Mesenchymal stem cell (in vitro differentiated cells and primary cell): ENCODE data around the gene ITGB2.

ENCODE experiments used
- DNase-seq: peaks from one replicate; pipeline ENCODE4 v3.0.0-alpha.2; 2013
- H2AFZ ChIP-seq: one replicate; pipeline ENCODE4 v1.6.1; 2013; ENCODE audit warnings: low read depth, mild to moderate bottlenecking, control low read depth, inconsistent platforms, low read length, moderate library complexity
- H2AK5ac ChIP-seq: 2 replicates; pipeline ENCODE4 v1.6.1; 2013; ENCODE audit warnings: low read length, moderate library complexity, mild to moderate bottlenecking, inconsistent platforms; ENCODE audit not compliant: severe bottlenecking
- H2BK120ac ChIP-seq: one replicate; pipeline ENCODE4 v1.6.1; 2013; ENCODE audit warnings: low read depth, mild to moderate bottlenecking, inconsistent platforms, low read length, moderate library complexity
- H2BK12ac ChIP-seq, 2 experiments: one replicate each; pipeline ENCODE4 v1.6.1; 2013; ENCODE audit warnings: inconsistent platforms in 2 of 2, low read length in 2 of 2, mild to moderate bottlenecking in 2 of 2, moderate library complexity in 2 of 2, control low read depth in 1 of 2
- H2BK15ac ChIP-seq: one replicate; pipeline ENCODE4 v1.6.1; 2013; ENCODE audit warnings: mild to moderate bottlenecking, low read depth, inconsistent platforms; ENCODE audit not compliant: poor library complexity, severe bottlenecking
- H2BK5ac ChIP-seq: 2 replicates; pipeline ENCODE4 v1.6.1; 2013; ENCODE audit warnings: low read depth, mild to moderate bottlenecking, low read length, control low read depth, inconsistent platforms; ENCODE audit not compliant: poor library complexity, severe bottlenecking
- H3K14ac ChIP-seq, 2 experiments: one replicate each; pipeline ENCODE4 v1.6.1; 2013; ENCODE audit warnings: inconsistent platforms in 2 of 2, low read length in 2 of 2, control low read depth in 1 of 2, mild to moderate bottlenecking in 1 of 2, moderate library complexity in 1 of 2
- H3K18ac ChIP-seq, 2 experiments: one replicate each; pipeline ENCODE4 v1.6.1; 2013; ENCODE audit warnings: inconsistent platforms in 2 of 2, low read length in 2 of 2, control low read depth in 1 of 2, low read depth in 1 of 2, mild to moderate bottlenecking in 1 of 2
- H3K23ac ChIP-seq, 2 experiments: one replicate each; pipeline ENCODE4 v1.6.1; 2013; ENCODE audit warnings: inconsistent platforms in 2 of 2, low read length in 2 of 2, mild to moderate bottlenecking in 2 of 2, moderate library complexity in 2 of 2, control low read depth in 1 of 2
- H3K27ac ChIP-seq: 2 replicates; pipeline ENCODE4 v1.5.1; 2013; ENCODE audit warnings: mild to moderate bottlenecking, moderate library complexity, low read length, control low read depth, inconsistent platforms; ENCODE audit not compliant: poor library complexity, severe bottlenecking
- H3K27me3 ChIP-seq, 2 experiments: 2 replicates each; pipeline versions ENCODE4 v1.6.1 to v1.7.0; 2013; ENCODE audit warnings: low read length in 2 of 2, mild to moderate bottlenecking in 2 of 2, moderate library complexity in 2 of 2, control low read depth in 1 of 2, inconsistent platforms in 1 of 2; ENCODE audit not compliant: control insufficient read depth in 1 of 2, insufficient read depth in 1 of 2
- H3K36me3 ChIP-seq, 2 experiments: 2 replicates each; pipeline versions ENCODE4 v1.6.1 to v1.7.0; 2013; ENCODE audit warnings: low read length in 2 of 2, control low read depth in 1 of 2, inconsistent platforms in 1 of 2, low read depth in 1 of 2, mild to moderate bottlenecking in 1 of 2; ENCODE audit not compliant: insufficient read depth in 2 of 2, control insufficient read depth in 1 of 2
- H3K4ac ChIP-seq, 2 experiments: one replicate each; pipeline ENCODE4 v1.6.1; 2013; ENCODE audit warnings: inconsistent platforms in 2 of 2, low read length in 2 of 2, mild to moderate bottlenecking in 2 of 2, moderate library complexity in 2 of 2, control low read depth in 1 of 2, low read depth in 1 of 2
- H3K4me1 ChIP-seq: 2 replicates; pipeline ENCODE4 v1.6.1; 2013; ENCODE audit warnings: low read depth, low read length, control low read depth; ENCODE audit not compliant: control insufficient read depth, insufficient read depth
- H3K4me2 ChIP-seq: 2 replicates; pipeline ENCODE4 v1.6.1; 2013; ENCODE audit warnings: low read length, mild to moderate bottlenecking, inconsistent platforms; ENCODE audit not compliant: poor library complexity, severe bottlenecking
- H3K4me3 ChIP-seq, 2 experiments: 2 replicates each; pipeline versions ENCODE4 v1.5.1 to v1.7.0; 2013; ENCODE audit warnings: low read length in 2 of 2, mild to moderate bottlenecking in 2 of 2, control low read depth in 1 of 2, low read depth in 1 of 2; ENCODE audit not compliant: insufficient read depth in 1 of 2
- H3K79me1 ChIP-seq: replicated peaks from 2 replicates; pipeline ENCODE4 v1.6.1; 2013; ENCODE audit warnings: mild to moderate bottlenecking, control low read depth, low read length, inconsistent platforms; ENCODE audit not compliant: poor library complexity, severe bottlenecking
- H3K9ac ChIP-seq: 2 replicates; pipeline ENCODE4 v1.7.0; 2013; ENCODE audit warnings: mild to moderate bottlenecking, low read length, moderate library complexity
- H3K9me3 ChIP-seq: 2 replicates; pipeline ENCODE4 v1.7.0; 2013; ENCODE audit warnings: mild to moderate bottlenecking, low read length; ENCODE audit not compliant: control insufficient read depth
- H4K8ac ChIP-seq: one replicate; pipeline ENCODE4 v1.6.1; 2013; ENCODE audit warnings: inconsistent platforms, mild to moderate bottlenecking, low read length, moderate library complexity
- H4K91ac ChIP-seq: one replicate; pipeline ENCODE4 v1.6.1; 2013; ENCODE audit warnings: mild to moderate bottlenecking, low read length, inconsistent platforms
- WGBS: methylation state at CpG from one replicate; pipeline ENCODE4 v1.1.7; 2013; ENCODE audit warnings: mixed read lengths; 5-methylcytosine and 5-hydroxymethylcytosine counted together

The ITGB2 gene

DNA sequence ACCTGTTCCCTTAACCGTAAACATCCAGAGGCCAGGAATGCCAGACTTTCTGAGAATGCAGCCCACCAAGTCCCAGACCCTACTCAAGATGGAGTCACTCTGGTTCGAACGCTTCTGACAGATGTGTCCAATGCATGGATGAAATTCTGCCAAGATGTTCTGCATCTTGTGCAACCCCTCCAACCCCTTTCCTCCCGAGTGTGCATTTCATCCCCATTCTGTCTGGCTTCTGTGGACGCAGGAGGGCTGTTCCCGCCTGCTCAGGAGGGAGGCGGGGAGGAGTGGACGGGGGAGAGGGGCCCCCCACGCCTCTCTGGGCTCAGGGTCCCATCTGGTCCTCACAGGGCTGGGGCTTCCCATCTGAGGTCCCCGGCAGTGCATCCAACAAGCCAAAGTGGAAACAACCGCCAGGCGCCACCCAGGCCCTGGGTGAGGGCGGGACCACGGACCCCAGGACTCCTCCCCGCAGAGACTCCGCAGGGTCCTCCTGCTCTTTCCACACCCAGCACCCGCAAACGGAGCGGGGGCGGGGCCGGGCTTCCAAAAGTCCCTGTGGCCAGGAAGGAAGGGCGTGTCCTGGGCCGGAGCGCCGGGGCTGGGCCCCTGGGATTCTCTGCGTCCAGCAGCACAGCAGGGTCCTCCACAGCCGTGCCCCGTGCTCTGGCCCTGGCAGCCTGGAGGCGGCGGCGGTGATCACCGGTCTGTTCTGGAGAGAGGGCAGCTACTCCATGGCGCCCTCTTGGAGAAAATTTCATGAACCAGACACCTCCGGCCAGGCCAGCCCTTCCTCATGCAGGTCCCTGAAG lies 75.1 kb downstream of the ITGB2 start:
- peak overlapping the region; percentile 48 for H3K4me2 ChIP-seq

DNA sequence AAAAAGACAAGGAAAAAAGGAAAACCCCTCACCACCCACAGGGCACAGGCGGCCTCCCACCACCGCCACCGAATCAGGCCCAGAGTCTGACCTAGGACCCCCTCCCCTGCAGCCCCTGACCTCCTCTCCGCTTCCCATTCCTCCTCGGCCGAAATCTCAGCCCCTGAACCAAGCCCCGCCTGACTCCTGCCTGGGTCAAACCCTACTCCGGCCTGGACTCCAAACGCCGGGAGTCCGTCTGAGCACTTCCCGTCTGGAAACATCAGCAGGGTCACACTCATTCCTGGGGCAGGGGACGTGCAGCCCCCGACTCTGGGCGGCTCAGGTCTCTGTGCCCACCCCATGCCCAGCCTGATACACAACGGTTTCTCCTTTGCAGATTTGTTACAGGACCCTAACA lies 76.4 kb downstream of the ITGB2 start:
- no peaks in the 10 kb centered on the region for H3K9me3 ChIP-seq
- H3K4me3 ChIP-seq, result no peak overlapping the region
- H3K4me2 ChIP-seq, result no peak overlapping the region
- H2AK5ac ChIP-seq, result no peak overlapping the region
- H3K27me3 ChIP-seq, result peaks cover 30 to 43% of the 10 kb centered on the region in 2 experiments
- H2BK120ac ChIP-seq, result no peak overlapping the region
- H3K79me1 ChIP-seq, result peaks cover 9% of the 10 kb centered on the region
- 75% methylated on average over 16 of the region's 16 CpGs for WGBS
- H3K4ac ChIP-seq, result no peak overlapping the region
- H2BK5ac ChIP-seq, result no peak overlapping the region
- H3K14ac ChIP-seq, result no peak overlapping the region
- H2BK15ac ChIP-seq, result no peak overlapping the region
- no peak overlapping the region for H3K27ac ChIP-seq
- no peak overlapping the region for H4K91ac ChIP-seq
- H3K23ac ChIP-seq, result no peak overlapping the region
- no peak overlapping the region for H4K8ac ChIP-seq
- no peak for DNase-seq
- no peak overlapping the region for H3K9ac ChIP-seq
- peaks cover 11 to 29% of the 10 kb centered on the region in 2 experiments for H3K36me3 ChIP-seq
- no peak overlapping the region for H2BK12ac ChIP-seq
- H2AFZ ChIP-seq, result no peak overlapping the region
- H3K4me1 ChIP-seq, result peaks cover 18% of the 10 kb centered on the region
- H3K18ac ChIP-seq, result no peak overlapping the region

More for the DNA sequence above, 75.1 kb downstream of the ITGB2 start:
- Histone ChIP-seq H3K4me3 (peak overlapping the region; percentile 17 to 71), H3K18ac (peak overlapping the region; percentile 11 to 37), H3K36me3 (peaks cover 25 to 40% of the 10 kb centered on the region in 2 experiments), H3K4me1 (peaks cover 18% of the 10 kb centered on the region), H2BK12ac (peak overlapping the region in 1 of 2 experiments; percentile 38), H2BK120ac (no peak overlapping the region), H3K4ac (no peak overlapping the region), H3K23ac (no peak overlapping the region), H3K14ac (no peak overlapping the region), H3K79me1 (peaks cover 19% of the 10 kb centered on the region), H3K9me3 (no peaks in the 10 kb centered on the region), H3K9ac (peak overlapping the region; percentile 78), H3K27me3 (peaks cover 28 to 37% of the 10 kb centered on the region in 2 experiments), H2AK5ac (no peak overlapping the region), H2AFZ (no peak overlapping the region), H2BK15ac (no peak overlapping the region), H3K27ac (no peak overlapping the region), H4K91ac (no peak overlapping the region), H4K8ac (peak overlapping the region; percentile 19), H2BK5ac (no peak overlapping the region)
- DNase-seq, result peak; percentile 67
- 23% methylated on average over 32 of the region's 34 CpGs for WGBS

DNA sequence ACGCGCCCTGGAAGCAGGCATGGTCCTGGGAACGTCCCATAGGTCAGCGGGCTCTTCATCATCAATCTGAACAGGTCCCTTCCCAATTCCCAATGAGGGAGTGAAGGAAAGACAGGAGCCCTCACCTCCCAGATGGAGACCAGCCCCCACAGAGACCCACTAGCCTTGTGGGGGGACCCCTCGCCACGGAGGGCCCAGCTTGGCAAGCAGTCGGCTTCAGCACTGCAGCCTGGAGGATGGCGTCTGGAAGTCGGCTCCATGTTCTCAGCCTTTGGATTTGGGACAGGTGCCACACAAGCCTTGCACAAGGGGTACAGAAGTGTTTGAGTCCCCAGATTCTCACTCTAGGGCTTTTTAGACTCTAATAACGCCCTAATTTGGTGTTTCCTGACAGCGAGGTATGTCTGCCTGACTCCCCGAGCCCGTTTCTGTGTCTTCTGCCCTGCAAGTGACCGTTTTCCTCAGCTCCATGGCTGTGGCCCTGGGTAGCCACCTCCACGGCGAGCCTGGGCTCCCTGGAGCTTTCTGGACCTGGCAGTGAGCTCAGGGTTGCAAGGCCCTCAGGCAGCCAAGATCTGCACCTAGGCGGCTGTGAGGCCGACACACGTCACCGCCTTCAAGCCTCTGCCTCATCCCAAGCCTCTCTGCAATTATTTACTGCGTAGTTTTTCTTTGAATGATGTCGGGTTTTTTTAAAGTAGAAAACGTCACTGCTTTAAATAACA lies 77.8 kb downstream of the ITGB2 start:
- no peak overlapping the region for H3K18ac ChIP-seq
- DNase-seq, result no peak
- no peak overlapping the region for H2BK5ac ChIP-seq
- no peak overlapping the region for H3K14ac ChIP-seq
- no peak overlapping the region for H2BK120ac ChIP-seq
- 86% methylated on average over 16 of the region's 23 CpGs for WGBS
- no peak overlapping the region for H3K27ac ChIP-seq
- no peak overlapping the region for H3K4ac ChIP-seq
- peaks cover 3% of the 10 kb centered on the region for H3K79me1 ChIP-seq
- no peak overlapping the region for H3K9ac ChIP-seq
- H3K36me3 ChIP-seq, result peaks cover 4 to 16% of the 10 kb centered on the region in 2 experiments
- peaks cover 18% of the 10 kb centered on the region for H3K4me1 ChIP-seq
- no peak overlapping the region for H4K8ac ChIP-seq
- H3K9me3 ChIP-seq, result no peaks in the 10 kb centered on the region
- no peak overlapping the region for H4K91ac ChIP-seq
- no peak overlapping the region for H3K4me2 ChIP-seq
- no peak overlapping the region for H2BK15ac ChIP-seq
- no peak overlapping the region for H2BK12ac ChIP-seq
- no peak overlapping the region for H3K23ac ChIP-seq
- peaks cover 30 to 55% of the 10 kb centered on the region in 2 experiments for H3K27me3 ChIP-seq
- no peak overlapping the region for H2AFZ ChIP-seq
- no peak overlapping the region for H3K4me3 ChIP-seq
- no peak overlapping the region for H2AK5ac ChIP-seq

DNA sequence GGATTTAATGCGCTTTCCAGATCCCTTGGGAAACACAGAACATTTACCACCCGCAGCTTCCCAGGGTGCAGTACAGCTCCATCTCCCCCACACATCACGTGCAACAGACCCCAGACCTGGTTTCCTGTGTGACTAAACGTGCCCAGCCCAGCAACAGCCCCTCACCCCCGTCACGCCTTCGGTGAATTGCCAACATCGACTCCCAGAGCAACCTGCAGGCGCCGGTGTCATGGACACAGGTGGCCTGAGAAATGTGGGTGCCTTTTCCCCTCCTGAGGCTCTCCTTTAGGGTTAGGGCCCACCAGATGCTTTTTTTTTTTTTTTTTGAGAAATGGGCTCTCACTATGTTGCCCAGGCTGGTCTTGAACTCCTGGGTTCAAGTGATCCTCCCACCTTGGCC lies 78.6 kb downstream of the ITGB2 start:
- H2BK5ac ChIP-seq, result no peak overlapping the region
- no peak overlapping the region for H3K23ac ChIP-seq
- 84% methylated on average over 10 of the region's 10 CpGs for WGBS
- no peak overlapping the region for H2BK12ac ChIP-seq
- DNase-seq, result no peak
- H3K4me3 ChIP-seq, result no peak overlapping the region
- no peak overlapping the region for H2BK120ac ChIP-seq
- no peak overlapping the region for H3K4me2 ChIP-seq
- H3K9me3 ChIP-seq, result no peaks in the 10 kb centered on the region
- H2BK15ac ChIP-seq, result no peak overlapping the region
- H2AK5ac ChIP-seq, result no peak overlapping the region
- H3K4me1 ChIP-seq, result peaks cover 17% of the 10 kb centered on the region
- no peak overlapping the region for H4K8ac ChIP-seq
- no peak overlapping the region for H3K18ac ChIP-seq
- peaks cover 30 to 55% of the 10 kb centered on the region in 2 experiments for H3K27me3 ChIP-seq
- peaks cover 3% of the 10 kb centered on the region for H3K79me1 ChIP-seq
- H3K36me3 ChIP-seq, result peaks cover 0 to 8% of the 10 kb centered on the region in 2 experiments
- no peak overlapping the region for H3K4ac ChIP-seq
- no peak overlapping the region for H3K27ac ChIP-seq
- no peak overlapping the region for H3K14ac ChIP-seq
- H3K9ac ChIP-seq, result no peak overlapping the region
- H2AFZ ChIP-seq, result no peak overlapping the region
- no peak overlapping the region for H4K91ac ChIP-seq
